ENCODE measurements around the gene PEAK3. TPM values are rescaled to one million over a fixed set of nuclear protein-coding genes. Genes with fewer than 3 reads are reported as not detected.

The PEAK3 gene
- total and polyA plus RNA-seq, 9 of the 15 experiments (the other 6 are each of a cell fraction or from before 2014, with no cell fraction given), result 0.07 to 0.40 TPM; not detected in 7

- H3K4me1 ChIP-seq (replicated peaks in 1 of 2; ENCODE audit: control insufficient read depth in 2 of 2, insufficient read depth in 2 of 2, low read length in 2 of 2), result peaks cover 28 to 76% of the 10 kb centered on the region in 2 experiments; a peak in 4 of 5 replicates
- TF ChIP-seq, protein P1, sequence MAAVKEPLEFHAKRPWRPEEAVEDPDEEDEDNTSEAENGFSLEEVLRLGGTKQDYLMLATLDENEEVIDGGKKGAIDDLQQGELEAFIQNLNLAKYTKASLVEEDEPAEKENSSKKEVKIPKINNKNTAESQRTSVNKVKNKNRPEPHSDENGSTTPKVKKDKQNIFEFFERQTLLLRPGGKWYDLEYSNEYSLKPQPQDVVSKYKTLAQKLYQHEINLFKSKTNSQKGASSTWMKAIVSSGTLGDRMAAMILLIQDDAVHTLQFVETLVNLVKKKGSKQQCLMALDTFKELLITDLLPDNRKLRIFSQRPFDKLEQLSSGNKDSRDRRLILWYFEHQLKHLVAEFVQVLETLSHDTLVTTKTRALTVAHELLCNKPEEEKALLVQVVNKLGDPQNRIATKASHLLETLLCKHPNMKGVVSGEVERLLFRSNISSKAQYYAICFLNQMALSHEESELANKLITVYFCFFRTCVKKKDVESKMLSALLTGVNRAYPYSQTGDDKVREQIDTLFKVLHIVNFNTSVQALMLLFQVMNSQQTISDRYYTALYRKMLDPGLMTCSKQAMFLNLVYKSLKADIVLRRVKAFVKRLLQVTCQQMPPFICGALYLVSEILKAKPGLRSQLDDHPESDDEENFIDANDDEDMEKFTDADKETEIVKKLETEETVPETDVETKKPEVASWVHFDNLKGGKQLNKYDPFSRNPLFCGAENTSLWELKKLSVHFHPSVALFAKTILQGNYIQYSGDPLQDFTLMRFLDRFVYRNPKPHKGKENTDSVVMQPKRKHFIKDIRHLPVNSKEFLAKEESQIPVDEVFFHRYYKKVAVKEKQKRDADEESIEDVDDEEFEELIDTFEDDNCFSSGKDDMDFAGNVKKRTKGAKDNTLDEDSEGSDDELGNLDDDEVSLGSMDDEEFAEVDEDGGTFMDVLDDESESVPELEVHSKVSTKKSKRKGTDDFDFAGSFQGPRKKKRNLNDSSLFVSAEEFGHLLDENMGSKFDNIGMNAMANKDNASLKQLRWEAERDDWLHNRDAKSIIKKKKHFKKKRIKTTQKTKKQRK (IDR thresholded peaks at IDR 0.05; ENCODE audit: borderline replicate concordance, low read depth, low read length), result no peak
- TF ChIP-seq YY1 (IDR thresholded peaks at IDR 0.05; ENCODE audit: borderline replicate concordance in 1 of 3, control insufficient read depth in 1 of 3, extremely low read depth in 1 of 3, insufficient read depth in 3 of 3, insufficient read length in 1 of 3, insufficient replicate concordance in 2 of 3, low read depth in 1 of 3, low read length in 2 of 3), result peak in 1 of 3 experiments; percentile 1
- TF ChIP-seq, protein P2, sequence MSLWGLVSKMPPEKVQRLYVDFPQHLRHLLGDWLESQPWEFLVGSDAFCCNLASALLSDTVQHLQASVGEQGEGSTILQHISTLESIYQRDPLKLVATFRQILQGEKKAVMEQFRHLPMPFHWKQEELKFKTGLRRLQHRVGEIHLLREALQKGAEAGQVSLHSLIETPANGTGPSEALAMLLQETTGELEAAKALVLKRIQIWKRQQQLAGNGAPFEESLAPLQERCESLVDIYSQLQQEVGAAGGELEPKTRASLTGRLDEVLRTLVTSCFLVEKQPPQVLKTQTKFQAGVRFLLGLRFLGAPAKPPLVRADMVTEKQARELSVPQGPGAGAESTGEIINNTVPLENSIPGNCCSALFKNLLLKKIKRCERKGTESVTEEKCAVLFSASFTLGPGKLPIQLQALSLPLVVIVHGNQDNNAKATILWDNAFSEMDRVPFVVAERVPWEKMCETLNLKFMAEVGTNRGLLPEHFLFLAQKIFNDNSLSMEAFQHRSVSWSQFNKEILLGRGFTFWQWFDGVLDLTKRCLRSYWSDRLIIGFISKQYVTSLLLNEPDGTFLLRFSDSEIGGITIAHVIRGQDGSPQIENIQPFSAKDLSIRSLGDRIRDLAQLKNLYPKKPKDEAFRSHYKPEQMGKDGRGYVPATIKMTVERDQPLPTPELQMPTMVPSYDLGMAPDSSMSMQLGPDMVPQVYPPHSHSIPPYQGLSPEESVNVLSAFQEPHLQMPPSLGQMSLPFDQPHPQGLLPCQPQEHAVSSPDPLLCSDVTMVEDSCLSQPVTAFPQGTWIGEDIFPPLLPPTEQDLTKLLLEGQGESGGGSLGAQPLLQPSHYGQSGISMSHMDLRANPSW (CRISPR knock-in tag; IDR thresholded peaks at IDR 0.05), result peak; percentile 7; the same call in 1 of the 2 replicates
- TF ChIP-seq ZBTB40 (IDR thresholded peaks at IDR 0.05), result peak; percentile 29; the same call in 1 of the 2 replicates
- no peak for TF ChIP-seq ZBTB40 (CRISPR knock-in tag; IDR thresholded peaks at IDR 0.05)
These were observed 47.1 kb upstream of the PEAK3 start for GRCh38 chr19:2329149-2329478.

More at GRCh38 chr19:2329149-2329478, 47.1 kb upstream of the PEAK3 start:
- peak overlapping the region; percentile 76; the same call in 1 of the 2 replicates for H2AFZ ChIP-seq (ENCODE audit: low read depth, low read length)
- no peaks in the 10 kb centered on the region for H3K27me3 ChIP-seq (ENCODE audit: control insufficient read depth in 2 of 2, insufficient read depth in 2 of 2, low read length in 2 of 2)
- peak overlapping the region; percentile 88 for H3K4me2 ChIP-seq (ENCODE audit: insufficient read depth, low read length)
- no peaks in the 10 kb centered on the region for H4K20me1 ChIP-seq (replicated peaks; ENCODE audit: control insufficient read depth, insufficient read depth, low read length)
- FAIRE-seq (peak; percentile 86), ATAC-seq (peak; percentile 22), DNase-seq (ENCODE audit: extremely low read depth in 1 of 4, low spot score in 3 of 4) (peak in 1 of 4 experiments; percentile 47)
- H3K9ac ChIP-seq (ENCODE audit: insufficient read depth in 1 of 2, low read depth in 2 of 2, low read length in 2 of 2), result peak overlapping the region; percentile 90 to 99
- intact Hi-C loops (cut with micrococcal nuclease), result loop anchor here (10.0 kb wide), 1 partner anchor 56 kb away; no protein-coding TSS in a partner anchor
- in situ Hi-C loops (cut with MboI), result no loop called here
- no peaks in the 10 kb centered on the region for H3K9me3 ChIP-seq (replicated peaks; ENCODE audit: control insufficient read depth, insufficient read depth, low read depth, low read length)
- POLR2A ChIA-PET, result interaction anchor here (0.7 kb wide), 1 partner anchor 446 kb away, joined by 3 read pairs; no protein-coding TSS in a partner anchor
- peaks cover 42% of the 10 kb centered on the region for H3K36me3 ChIP-seq (ENCODE audit: control insufficient read depth, insufficient read depth, low read length)
- CTCF ChIA-PET (ENCODE audit: low intra/inter-chr PET ratio), result no interaction called here
- H3K4me3 ChIP-seq, result peak overlapping the region; percentile 98
- peak overlapping the region; percentile 74 for H3K27ac ChIP-seq (ENCODE audit: extremely low read depth, low read depth, low read length)
- WGBS (ENCODE audit: insufficient coverage, low coverage, missing lambda C conversion rate), result 2% methylated on average over 16 of the region's 16 CpGs
- TSS peak; percentile 56 for BruUV-seq (replicated peaks)
- peaks cover 89% of the 10 kb centered on the region for H3K79me2 ChIP-seq (ENCODE audit: control insufficient read depth, insufficient read depth, low read length)
- no peaks in the 10 kb centered on the region for H3K9me1 ChIP-seq (ENCODE audit: control insufficient read depth, insufficient read depth, low read length)
